Upper lobe of right lung (tissue), 1 donor: ENCODE results near the gene MS4A18. TPM values are rescaled to one million over a fixed set of nuclear protein-coding genes. Genes with fewer than 3 reads are reported as not detected.

Experiments used
- ATAC-seq: fragments of 200-7000 bp; cut with Tn5 transposase; one replicate; pipeline ENCODE4 v1.9.1; 2020; ENCODE audit warnings: mild to moderate bottlenecking, moderate library complexity
- DNase-seq: peaks from one replicate; pipeline ENCODE4 v3.0.0-alpha.2; 2020
- H3K27ac ChIP-seq: fragments of 200-600 bp; one replicate; pipeline ENCODE4 v1.8.0; 2022
- H3K27me3 ChIP-seq: fragments of 200-600 bp; one replicate; pipeline ENCODE4 v1.8.0; 2022; ENCODE audit warnings: mild to moderate bottlenecking
- H3K36me3 ChIP-seq: fragments of 200-600 bp; one replicate; pipeline ENCODE4 v1.8.0; 2022
- H3K4me1 ChIP-seq: fragments of 200-600 bp; one replicate; pipeline ENCODE4 v1.8.0; 2022
- H3K4me3 ChIP-seq: fragments of 200-600 bp; one replicate; pipeline ENCODE4 v1.8.0; 2022; ENCODE audit warnings: mild to moderate bottlenecking
- H3K9me3 ChIP-seq: fragments of 200-600 bp; one replicate; pipeline ENCODE4 v1.8.0; 2022
- CTCF ChIP-seq: fragments of 200-600 bp; IDR thresholded peaks from one replicate; pipeline ENCODE4 v1.8.0; 2022; ENCODE audit warnings: antibody characterized with exemption
- intact Hi-C: fragments of 100-400 bp; cut with DNase I; formaldehyde crosslinking; loops from one replicate; pipeline ENCODE4 v1.11.0; 2022
- total RNA-seq: library from RNA; stranded (reverse); fragmentation: NEBNext Ultra II Directional; extraction: Animal tissue kit (Norgen Biotek cat#: 25700); gene quantifications from one replicate; pipeline ENCODE4 v1.2.1, GENCODE V29; 2021
- donor health status: DM: no; HTN: yes; CAD: no; lungs with severe emphysema.

The MS4A18 gene
- total RNA-seq, 1 donor from 2014 or later, result not detected

- no peak overlapping the region for H3K4me3 ChIP-seq
- H3K36me3 ChIP-seq, result no peaks in the 10 kb centered on the region
- intact Hi-C loops, result no loop called here
- no peaks in the 10 kb centered on the region for H3K9me3 ChIP-seq
- H3K27me3 ChIP-seq, result peaks cover 10% of the 10 kb centered on the region
- DNase-seq (peak; percentile 25), ATAC-seq (no peak)
- no peak for TF ChIP-seq CTCF
- peaks cover 6% of the 10 kb centered on the region for H3K4me1 ChIP-seq
- no peak overlapping the region for H3K27ac ChIP-seq
Measured at GRCh38 chr11:60771879-60772525, 47.5 kb downstream of the MS4A18 start.

GRCh38 chr11:60772666-60773065, 48.1 kb downstream of the MS4A18 start:
- intact Hi-C loops, result no loop called here

DNA sequence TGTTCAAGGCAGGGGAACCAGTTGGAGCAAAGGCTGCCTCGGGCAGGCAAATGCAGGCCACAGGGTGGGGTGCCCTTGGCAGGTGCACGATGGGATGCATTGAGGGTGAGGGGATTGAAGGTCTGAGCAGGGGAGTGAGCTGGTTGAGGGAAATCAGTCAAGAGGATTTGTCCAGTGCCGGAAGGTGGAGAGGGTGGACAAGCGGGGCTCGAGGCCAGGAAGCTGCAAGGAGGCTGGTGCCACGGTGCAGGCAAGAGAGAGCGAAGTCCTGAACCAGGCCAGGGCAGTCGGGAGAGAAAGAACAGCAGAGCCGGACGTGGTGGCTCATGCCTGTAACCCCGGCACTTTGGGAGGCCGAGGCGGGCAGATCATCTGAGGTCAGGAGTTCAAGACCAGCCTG, 50.2 kb downstream of the MS4A18 start:
- peak; percentile 39 for DNase-seq
- no peak for TF ChIP-seq CTCF
- no peak for ATAC-seq
- H3K27ac ChIP-seq, result no peak overlapping the region
- H3K4me1 ChIP-seq, result peaks cover 6% of the 10 kb centered on the region
- H3K36me3 ChIP-seq, result no peaks in the 10 kb centered on the region
- no peak overlapping the region for H3K4me3 ChIP-seq
- no peaks in the 10 kb centered on the region for H3K27me3 ChIP-seq
- no peaks in the 10 kb centered on the region for H3K9me3 ChIP-seq
- intact Hi-C loops, result no loop called here

More at GRCh38 chr11:60772666-60773065, 48.1 kb downstream of the MS4A18 start:
- H3K9me3 ChIP-seq, result no peaks in the 10 kb centered on the region
- no peaks in the 10 kb centered on the region for H3K36me3 ChIP-seq
- ATAC-seq (no peak), DNase-seq (peak; percentile 32)
- peaks cover 4% of the 10 kb centered on the region for H3K27me3 ChIP-seq
- H3K4me3 ChIP-seq, result no peak overlapping the region
- peaks cover 6% of the 10 kb centered on the region for H3K4me1 ChIP-seq
- no peak overlapping the region for H3K27ac ChIP-seq
- no peak for TF ChIP-seq CTCF

DNA sequence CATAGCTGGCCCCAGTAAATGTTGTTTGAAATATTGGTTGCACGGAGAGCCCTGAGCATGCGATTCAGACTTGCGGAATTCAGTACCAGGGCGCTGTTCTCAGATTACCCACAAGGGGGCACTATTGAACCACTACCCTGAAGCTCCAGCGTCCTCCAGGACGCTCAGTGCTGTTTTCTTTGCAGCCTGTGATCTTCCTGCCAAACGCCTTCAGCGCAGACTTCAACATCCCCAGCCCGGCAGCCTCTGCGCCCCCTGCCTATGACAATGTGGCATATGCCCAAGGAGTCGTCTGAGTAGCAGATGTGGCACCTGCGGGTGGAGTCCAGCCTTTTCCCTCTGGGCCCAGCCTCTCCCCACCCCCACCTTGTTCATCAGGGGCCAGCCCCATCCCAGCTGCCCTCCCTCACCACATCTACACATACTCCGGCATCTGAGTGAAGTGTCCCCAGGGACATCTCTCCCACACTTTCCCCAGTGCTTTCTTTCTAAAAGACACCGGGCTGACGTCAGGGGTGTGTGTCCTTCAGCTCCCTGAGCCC, 51.0 kb downstream of the MS4A18 start:
- Histone ChIP-seq H3K27ac (no peak overlapping the region), H3K4me1 (peaks cover 6% of the 10 kb centered on the region), H3K27me3 (no peaks in the 10 kb centered on the region), H3K4me3 (no peak overlapping the region), H3K9me3 (no peaks in the 10 kb centered on the region), H3K36me3 (no peaks in the 10 kb centered on the region)
- TF ChIP-seq CTCF, result peak; percentile 92
- ATAC-seq (peak; percentile 93), DNase-seq (peak; percentile 72)
- intact Hi-C loops, result no loop called here

GRCh38 chr11:60776167-60776566, 51.6 kb downstream of the MS4A18 start:
- Histone ChIP-seq H3K9me3 (no peaks in the 10 kb centered on the region), H3K27ac (no peak overlapping the region), H3K36me3 (no peaks in the 10 kb centered on the region), H3K4me1 (peaks cover 6% of the 10 kb centered on the region), H3K27me3 (no peaks in the 10 kb centered on the region), H3K4me3 (no peak overlapping the region)
- DNase-seq (peak; percentile 55), ATAC-seq (no peak)
- no peak for TF ChIP-seq CTCF
- intact Hi-C loops, result no loop called here
